AG09319 (cell line): ENCODE results near the gene AANAT.

Experiments used
- DNase-seq: peaks from one replicate; pipeline ENCODE4 v3.0.0-alpha.2; 2010; ENCODE audit warnings: low read depth; ENCODE audit errors: extremely low read depth
- TF ChIP-seq, protein P1 (sequence below): IDR thresholded peaks from 2 replicates; pipeline ENCODE4 v1.5.1; 2011; ENCODE audit warnings: low read depth, mild to moderate bottlenecking, inconsistent platforms, low read length, moderate library complexity

AANAT gene

DNA sequence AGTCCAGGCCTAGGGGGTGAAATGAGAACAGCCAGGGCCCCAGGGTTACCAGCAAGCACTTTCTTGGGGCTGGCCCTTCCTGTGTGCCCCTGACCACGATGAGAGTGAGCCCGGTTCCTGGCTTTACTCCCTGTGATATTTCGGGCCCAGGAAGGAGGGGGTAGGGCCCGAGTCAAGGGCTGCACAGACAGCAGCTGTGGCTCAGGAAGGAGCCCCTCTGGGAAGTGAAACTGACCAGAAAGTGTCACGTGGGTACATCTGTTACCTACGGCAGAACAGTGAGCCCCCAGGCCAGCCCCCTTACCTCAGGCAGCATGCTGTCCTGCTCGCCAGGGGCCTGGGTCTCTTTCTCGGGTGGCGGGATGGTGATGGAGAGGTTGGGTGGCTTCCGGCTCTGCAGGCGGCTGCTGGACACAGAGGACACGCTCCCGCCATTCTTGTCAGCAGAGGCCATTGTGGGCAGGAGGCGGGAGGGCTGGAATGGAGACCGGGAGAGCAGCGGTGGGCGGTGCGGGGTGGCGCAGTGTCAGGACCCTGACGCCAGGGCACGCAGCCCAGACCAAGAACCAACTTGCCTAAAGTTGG lies 13.8 kb downstream of the AANAT start:
- DNase-seq = no peak
- TF ChIP-seq, protein P1, sequence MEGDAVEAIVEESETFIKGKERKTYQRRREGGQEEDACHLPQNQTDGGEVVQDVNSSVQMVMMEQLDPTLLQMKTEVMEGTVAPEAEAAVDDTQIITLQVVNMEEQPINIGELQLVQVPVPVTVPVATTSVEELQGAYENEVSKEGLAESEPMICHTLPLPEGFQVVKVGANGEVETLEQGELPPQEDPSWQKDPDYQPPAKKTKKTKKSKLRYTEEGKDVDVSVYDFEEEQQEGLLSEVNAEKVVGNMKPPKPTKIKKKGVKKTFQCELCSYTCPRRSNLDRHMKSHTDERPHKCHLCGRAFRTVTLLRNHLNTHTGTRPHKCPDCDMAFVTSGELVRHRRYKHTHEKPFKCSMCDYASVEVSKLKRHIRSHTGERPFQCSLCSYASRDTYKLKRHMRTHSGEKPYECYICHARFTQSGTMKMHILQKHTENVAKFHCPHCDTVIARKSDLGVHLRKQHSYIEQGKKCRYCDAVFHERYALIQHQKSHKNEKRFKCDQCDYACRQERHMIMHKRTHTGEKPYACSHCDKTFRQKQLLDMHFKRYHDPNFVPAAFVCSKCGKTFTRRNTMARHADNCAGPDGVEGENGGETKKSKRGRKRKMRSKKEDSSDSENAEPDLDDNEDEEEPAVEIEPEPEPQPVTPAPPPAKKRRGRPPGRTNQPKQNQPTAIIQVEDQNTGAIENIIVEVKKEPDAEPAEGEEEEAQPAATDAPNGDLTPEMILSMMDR = no peak

DNA sequence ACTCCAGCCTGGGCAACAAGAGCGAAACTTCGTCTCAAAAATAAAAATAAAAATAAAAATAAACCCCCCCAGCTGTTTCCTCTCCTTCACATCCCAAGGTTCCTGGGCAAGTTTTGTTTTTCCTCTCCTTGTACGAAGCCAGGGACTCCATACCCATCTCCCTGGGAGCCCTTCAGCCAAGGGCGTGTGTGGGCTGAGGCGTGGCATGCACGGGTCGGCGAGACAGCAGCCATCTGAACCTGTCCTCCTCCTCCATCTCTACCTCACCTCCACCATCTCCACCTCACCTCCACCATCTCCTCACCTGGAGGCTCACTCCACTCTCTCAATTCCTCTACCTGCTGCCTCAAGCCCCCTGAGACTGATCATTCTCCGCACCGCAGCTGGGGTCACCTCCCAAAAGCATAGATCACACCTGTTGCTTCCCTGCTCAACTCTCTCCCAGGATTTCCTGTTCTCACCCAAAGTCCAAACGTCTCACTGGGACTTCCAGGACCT lies 16.9 kb downstream of the AANAT start:
- TF ChIP-seq, protein P1 = no peak

DNA sequence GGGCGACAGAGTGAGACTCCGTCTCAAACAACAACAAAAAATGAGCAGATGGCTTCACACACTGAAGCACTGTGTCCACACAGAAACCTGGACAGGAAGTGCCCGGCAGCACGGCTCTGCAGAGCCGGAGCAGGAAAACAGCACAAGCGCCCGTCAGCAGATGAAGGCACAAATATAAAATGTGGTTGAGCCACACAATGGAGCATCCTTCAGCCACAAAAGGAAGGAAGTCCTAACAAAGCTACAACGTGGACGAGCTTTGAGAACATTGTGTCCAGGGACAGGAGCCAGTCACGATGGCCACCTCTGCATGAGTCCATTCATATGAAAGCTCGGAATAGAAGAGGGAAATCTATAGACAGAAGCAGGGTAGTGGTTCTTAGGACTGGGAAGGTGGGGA lies 18.2 kb downstream of the AANAT start:
- no peak for DNase-seq

More for the DNA sequence above, 16.9 kb downstream of the AANAT start:
- no peak for DNase-seq

DNA sequence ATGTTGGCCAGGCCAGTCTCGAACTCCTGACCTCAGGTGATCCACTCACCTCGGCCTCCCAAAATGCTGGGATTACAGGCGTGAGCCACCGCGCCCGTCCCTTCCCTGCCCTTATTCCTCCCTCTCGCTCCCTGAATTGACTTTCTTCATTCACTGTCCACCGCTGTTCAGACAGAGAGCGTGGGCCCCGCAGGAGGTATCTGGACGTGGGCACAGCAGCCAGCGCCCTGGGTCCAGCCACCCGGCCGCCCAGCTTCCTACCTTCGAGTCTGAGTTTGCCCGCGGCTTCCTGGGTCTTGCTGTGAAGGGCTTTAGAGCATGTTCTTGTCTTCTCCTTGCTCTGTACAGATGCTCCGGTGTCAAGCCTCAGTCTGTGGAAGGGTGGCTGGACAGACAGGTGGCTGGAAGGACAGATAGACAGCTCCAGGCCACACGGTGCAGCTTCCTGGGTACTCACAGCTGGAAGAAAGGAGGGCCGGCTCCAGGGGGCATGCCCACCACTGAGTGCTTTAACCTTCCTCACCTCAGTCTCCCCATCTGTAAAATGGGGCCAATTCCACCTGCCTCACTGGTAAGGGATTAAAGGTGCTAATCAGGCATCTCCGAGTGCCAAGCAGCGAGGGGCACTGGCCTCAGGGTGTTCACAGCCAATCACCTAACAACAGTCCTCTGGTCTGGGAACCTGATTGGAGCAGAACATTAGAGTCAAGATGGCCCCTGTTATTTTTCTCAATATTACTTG lies 20.2 kb downstream of the AANAT start:
- TF ChIP-seq, protein P1 = no peak
- DNase-seq = no peak

More for the DNA sequence above, 18.2 kb downstream of the AANAT start:
- TF ChIP-seq, protein P1 = no peak

DNA sequence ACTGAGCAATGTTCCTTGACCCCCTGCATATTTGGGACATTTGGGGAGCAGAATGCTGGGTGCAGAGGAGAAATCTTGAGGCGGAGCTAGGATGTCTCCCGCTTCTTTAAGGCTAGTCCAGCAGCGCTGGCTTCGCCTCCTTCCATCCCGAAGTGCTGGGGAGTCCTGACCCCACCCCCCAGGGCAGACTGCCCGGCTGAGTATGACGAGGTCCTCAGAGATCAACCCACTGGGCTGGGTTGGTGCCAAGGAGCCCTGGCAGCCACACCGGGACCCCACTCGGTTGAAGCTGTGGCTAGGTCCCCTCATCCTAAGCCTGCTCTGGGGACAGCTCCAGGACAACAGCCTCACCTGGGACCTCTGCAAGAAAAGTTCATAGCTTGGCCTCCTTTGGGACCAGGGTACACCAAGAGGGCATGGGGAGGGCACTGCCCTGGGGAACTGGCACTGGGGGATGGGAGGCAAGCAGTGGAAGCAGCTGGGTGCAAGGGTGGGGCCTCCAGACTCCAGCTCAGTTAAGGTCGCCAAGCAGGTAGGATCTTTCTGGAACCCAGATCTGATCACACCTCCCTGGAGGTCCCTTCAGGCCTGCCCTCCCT lies 22.8 kb downstream of the AANAT start:
- TF ChIP-seq, protein P1 = no peak
- no peak for DNase-seq

DNA sequence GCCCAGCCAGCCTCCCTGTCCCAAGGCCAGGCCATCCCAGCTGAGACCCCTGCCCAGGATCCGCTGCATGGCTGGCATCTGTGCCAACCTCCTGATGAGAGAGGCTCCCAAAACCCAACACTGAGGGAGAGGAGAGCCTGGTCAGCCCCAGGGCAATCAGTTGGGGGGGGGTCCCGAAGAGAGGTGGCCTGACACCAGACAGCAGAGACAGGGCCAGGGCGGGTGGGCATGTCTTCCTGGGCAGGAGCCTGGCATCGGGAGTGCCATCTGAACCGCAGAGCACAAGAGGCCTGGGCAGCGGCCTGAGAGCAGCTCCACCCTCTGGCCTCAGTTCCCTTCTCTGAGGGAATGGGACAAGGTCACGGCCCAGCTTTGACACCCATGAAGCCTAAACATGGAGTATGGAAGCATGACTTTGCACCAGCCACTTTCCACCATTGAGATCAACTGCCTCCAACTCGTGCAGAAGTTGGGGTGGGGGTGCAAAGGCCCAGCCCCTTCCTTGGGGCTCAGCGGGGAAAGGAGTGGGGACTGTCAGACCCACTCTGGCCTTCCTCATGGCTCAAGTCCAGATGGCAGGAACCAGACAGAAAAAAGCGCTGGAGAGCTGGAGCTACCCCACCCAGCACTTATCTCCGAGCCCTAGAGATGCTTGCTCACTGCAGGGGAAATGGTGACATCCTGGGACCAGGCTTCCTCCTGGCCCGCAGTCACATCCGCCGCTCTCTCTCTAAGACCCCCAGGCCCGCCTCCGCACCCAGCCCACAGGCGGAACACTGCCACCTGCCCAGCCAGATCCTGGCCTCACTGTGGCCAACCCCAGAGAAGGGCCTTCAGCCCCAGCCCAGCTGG lies 24.1 kb downstream of the AANAT start:
- no peak for DNase-seq
- TF ChIP-seq, protein P1 = no peak
